Right forelimb (tissue), 1 donor: ENCODE data around the gene ZNF236.
"Not testable (repeated sequence)": the region's sequence is repeated elsewhere in the genome, so short reads cannot be mapped to it uniquely, and the experiment has no call there.

Source experiments
- DNase-seq: peaks from one replicate; pipeline ENCODE4 v3.0.0-alpha.2; 2018

Gene ZNF236

DNA sequence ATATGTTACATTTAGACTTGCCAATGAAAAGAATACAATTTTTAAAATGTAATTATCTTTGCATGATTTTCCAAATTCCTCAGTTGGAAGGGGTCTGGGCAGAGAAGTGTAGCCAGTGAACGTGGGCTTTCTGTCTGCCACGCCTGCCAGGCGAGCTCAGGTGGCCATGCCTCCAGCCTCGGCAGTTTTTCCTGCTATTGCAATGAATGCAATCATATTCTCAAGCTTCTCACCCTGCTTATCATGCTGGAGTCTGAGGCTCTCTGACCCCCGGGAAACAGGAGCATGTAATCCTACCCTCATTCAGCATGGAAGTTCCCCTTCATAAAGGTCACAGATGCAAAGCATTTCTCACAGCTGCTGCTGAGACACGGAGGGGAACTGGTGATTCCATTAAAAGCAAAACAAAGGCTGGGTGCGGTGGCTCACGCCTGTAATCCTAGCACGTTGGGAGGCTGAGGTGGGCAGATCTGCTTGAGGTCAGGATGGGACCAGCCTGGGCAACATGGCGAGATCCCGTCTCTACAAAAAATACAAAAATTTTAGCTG, 155.4 kb downstream of the ZNF236 start:
- no peak for DNase-seq

GRCh38 chr18:76978616-76979015, 156.3 kb downstream of the ZNF236 start:
- DNase-seq: no peak

DNA sequence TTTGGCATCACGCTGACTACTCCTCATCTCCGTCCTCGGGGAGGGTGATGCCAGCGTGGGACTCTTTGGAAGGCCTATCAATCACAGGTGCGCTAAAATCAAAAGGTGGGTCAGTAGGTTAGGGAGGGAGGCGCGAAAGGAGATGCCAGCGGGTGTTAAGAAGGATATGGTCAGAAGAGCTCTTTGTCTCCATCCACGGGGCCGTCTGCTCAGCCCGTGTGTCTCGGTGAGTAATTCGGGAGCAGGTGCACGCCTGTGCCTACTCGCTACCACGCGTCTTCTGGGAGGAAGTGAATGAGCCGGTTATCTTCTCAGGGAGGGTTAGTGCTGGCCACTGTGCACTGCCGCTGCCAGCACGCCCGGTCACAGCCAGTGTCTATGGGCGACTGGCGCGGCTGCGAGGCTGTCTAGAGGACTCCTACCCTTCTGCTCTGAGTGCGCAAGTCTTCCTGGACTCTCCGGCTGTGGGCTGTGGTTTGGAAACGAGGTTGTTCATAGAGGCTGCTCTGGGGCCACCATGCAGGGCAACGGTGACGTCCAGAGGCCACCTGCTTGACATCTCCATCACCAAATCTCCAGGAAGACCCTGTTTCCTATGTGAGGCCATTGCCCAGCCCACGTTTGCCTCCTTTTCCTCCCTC, 156.9 kb downstream of the ZNF236 start:
- no peak for DNase-seq

DNA sequence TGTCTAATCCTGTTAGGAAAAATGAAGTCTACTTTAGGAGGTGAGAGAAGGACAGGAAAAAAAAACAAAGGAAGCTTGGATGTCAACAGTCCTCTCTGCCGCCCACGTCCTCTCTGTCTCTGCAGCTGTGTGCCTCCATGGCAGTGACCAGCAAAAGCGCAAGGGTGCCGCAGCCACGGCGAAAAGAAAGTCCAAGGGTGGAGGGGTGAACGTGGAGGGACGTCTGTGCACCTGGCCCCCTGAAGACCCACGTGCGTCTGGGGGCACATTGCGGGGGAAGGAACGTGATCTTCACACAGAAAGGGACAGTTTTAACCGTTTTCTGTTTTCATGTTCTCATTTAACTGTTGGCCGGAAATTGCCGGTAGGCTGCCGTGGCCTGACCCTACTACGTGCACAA, 157.5 kb downstream of the ZNF236 start:
- no peak for DNase-seq

DNA sequence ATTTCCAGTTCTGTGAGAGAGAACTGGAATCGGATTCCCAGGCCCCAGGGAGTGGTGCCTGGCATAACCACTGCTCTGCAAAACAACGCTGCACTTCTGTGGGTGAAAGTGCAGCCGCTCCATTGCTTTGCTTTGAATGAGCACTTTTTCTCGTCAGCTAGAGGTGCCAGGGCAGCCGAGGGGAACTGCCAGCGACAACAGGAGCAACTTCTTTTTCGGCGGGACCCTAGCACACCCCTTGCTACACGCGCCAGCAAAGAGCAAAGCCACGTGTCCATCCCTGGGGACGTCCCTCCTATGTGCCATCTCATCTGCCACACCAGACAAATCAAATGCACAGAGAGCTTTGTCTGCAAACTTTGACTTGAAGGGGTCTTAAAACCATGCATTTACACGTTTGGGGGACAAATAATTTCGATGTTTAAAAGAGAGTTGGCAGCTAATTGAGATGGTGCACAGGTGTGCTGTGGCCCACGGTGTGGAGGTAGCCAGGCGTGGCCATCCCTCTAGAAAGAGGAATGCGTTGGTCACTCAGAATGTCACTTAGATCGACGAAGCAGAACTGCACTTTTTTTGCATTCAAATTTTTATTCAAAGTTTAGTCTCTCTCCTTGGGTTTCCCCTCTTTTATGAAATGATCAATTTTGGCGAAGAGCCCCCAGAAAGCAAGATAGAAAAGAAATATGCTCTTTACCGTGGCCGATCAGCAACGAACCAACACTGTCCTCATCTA, 158.5 kb downstream of the ZNF236 start:
- no peak for DNase-seq

DNA sequence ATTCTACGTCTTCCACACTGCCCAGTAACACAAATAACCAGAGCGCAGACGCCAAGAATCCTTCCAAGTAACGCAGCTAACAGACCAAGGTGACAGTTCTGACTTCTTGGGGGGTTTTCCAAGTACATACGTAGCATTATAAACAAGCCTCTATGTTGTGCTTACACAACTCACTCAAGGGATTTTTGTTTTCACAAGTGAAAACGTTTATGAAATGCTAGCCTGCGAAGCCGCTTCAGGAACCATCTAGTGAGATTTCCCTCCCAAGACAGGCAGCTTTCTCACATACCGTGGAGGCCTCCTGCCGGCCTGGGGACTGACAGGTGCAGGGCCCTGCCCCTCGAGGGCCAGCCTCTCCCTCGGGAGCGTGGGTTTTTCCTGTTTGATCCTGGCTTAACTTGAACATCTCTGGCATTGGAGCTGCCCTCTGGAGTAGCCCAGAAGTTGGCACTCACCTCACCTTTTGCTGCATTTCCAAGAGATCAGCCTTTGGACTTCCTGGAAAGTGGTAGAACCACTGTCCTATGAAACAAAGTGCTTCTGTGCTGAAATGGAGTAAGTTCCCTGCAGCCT, 159.1 kb downstream of the ZNF236 start:
- DNase-seq: no peak

DNA sequence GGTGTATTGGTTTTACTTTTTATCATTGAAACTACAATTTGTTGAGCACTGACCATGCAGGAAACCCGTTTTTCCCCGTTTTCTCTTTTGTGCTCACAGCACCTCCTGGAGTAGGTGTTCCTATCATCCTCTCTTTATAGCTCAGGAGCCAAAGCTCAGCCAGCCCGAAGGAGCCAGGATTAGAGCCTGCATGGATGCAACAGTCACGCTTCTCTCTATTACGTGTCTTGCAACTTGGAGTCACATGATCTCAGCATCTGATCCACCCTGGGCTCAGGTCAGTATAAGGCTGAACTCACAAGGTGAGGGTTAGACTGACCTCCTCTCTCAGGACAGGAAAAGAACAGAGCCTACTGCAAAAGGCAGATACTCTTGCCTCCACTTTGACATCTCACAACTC, 159.7 kb downstream of the ZNF236 start:
- DNase-seq: no peak

DNA sequence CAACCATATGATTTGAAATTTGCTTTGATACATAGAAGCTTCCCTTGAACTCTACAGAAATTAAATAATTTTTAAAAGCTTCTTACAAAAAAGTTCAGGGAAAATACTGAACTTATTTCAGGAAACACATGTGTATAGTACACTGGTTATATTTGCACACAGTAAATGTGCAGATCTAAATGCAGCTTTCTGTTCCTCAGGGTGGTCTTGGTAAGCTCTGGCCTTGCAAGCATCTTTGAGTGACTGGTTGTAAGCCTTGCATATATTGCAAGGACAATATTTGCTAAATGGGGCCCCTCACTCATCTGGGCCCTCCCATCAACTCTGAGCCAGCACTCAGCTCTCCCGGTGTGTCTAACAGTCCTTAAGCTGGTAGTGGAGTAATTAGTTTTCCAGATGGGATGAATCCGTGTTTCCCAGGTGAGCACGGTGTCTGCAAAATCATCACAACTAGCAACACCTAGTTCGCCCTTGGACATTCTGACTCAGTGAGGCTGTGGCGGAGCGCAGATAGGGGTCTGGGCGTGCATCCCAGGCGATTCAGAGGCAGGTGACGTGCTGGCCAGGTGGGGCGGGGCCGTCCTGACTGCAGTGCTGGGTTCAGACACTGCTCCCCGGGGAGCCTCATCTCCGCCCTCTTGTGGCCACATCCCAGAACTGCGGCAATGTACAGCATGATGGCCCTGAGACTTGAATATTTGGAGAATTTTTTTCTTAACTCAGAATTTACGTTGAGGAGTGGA, 160.7 kb downstream of the ZNF236 start:
- DNase-seq: peak; percentile 83

DNA sequence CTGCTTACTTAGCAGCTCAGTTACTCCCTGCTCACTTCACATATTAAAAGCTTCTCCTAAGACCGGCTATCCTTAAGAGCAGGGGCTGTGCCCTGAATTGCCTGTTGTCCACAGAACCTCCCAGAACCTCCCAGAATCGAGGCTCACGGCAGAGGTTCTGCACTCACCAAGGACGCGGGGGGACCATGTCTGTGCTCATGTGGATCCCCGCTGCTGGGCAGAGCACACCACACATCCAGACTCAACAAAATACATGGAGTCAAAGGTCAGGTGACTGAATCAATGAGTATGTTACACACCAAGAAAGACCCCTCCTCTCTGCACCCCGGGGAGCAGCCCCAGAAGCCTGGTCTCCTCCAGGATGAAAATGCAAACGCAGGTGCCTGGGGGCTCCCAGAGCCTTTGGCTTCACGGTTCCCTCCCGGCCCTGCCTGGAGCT, 161.3 kb downstream of the ZNF236 start:
- DNase-seq: no peak

DNA sequence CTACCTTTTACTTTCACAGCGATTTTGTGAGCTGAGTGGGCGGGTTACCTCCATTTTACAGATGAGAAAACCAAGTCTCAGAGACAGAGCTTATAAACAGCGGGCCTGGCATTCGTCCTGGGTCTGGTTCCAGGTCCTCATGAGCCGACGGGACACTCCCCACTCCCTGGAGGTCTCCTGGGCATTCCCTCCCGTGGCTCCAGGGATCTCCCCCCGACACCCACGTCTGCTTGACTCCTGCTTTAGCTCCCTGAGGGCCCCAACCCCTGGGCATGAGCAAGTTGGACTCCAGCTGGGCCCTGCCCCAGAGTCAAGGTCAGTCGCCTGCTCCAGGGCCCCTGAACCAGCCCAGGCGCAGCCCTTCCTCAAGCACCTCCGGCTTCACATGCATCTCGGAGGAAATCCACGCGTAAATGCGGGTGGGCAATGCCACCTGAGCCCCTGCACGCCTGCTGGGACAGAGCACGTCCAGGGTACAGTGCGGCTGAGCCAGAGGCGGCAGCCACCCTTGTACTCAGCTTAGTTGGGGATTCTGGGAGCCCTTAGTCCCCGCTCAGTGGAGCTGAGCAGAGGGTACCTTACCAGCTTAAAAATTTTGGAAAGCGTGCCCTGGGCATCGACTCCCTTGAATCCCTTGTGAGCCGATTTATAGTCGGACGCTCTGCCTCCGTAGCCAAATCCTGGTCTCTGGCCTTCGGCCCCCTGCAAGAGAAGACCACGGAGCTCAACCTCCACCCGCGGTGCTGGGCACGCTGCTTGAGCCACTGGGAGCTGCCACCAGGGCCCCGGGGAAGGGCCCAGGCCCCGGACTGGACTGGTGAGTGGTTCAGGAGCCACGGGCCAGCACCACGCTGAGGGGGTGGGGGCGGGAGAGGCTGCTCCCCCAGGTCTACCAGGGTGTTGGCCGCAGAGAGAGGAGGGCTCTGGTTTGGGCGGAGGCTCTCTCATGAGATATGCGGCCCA, 162.1 kb downstream of the ZNF236 start:
- DNase-seq: no peak

- no peak for DNase-seq
Measured at GRCh38 chr18:76985156-76985950, 163.0 kb downstream of the ZNF236 start.

GRCh38 chr18:76985951-76986236, 163.5 kb downstream of the ZNF236 start:
- DNase-seq: no peak

GRCh38 chr18:76986406-76986805, 164.0 kb downstream of the ZNF236 start:
- no peak for DNase-seq

DNA sequence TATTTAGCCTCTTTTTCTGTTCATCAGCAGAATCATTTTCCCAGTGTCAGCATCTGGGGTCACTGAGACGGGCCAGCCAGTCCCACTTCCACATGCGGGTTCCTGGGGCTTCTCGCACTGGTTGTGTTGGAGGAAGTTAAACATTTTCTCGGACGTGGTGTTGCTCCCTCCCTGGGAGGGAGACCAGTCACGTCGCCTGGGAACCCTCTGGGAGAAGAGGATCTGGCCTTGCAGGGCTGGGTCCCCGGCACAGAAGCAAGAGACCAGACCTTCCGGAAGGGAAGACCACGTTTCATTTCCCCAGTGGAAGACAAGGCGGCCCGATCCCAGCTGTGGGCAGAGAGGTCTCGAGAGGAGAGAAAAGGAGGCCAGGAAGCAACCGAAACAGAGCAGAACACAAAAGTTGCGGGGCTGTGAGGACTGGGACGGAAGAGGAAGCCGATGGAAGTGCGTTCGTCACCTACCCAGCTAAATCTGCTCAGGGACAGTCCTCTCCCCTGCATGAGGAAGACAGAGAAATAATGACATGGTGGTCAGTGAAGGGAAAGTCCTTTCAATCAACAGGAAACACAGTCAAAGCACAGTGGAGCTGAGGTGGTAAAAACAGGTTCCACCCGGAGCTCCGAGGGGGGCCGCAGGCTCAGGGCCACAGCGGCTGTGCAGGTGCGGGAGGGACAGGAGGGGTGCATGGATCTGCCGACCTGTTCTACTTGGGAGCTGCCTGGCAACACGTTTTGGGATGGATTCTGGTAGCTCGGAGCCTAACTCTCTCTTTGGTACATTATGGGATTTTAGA, 165.9 kb downstream of the ZNF236 start:
- DNase-seq: no peak

GRCh38 chr18:76988827-76989646, 166.7 kb downstream of the ZNF236 start:
- no peak for DNase-seq

DNA sequence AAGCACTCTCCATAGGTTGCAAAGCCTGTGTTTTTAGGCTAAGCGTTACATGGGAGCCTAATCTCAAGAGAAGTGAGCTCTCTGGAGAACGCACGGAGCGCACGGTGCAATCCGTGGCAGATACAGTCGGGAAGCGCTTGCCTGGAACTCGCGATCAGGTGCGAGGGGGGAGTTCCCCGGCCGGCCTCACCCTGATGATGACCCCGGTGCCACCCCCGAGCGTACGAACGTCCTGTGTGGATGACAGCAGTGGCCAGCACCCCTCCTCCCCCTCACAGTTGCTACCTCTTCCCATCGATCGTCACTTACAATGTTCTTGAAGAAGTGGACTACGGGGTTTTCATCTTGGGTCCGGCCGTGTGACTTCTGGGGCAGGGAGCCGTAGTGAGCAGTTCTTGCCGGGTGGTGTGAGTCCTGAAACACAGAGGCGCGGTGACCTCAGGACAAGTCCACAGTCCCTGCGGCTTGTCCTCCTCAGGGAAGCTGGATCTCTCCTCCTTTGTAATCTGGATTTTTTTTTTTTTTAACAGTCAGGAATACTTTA, 167.4 kb downstream of the ZNF236 start:
- DNase-seq: no peak

DNA sequence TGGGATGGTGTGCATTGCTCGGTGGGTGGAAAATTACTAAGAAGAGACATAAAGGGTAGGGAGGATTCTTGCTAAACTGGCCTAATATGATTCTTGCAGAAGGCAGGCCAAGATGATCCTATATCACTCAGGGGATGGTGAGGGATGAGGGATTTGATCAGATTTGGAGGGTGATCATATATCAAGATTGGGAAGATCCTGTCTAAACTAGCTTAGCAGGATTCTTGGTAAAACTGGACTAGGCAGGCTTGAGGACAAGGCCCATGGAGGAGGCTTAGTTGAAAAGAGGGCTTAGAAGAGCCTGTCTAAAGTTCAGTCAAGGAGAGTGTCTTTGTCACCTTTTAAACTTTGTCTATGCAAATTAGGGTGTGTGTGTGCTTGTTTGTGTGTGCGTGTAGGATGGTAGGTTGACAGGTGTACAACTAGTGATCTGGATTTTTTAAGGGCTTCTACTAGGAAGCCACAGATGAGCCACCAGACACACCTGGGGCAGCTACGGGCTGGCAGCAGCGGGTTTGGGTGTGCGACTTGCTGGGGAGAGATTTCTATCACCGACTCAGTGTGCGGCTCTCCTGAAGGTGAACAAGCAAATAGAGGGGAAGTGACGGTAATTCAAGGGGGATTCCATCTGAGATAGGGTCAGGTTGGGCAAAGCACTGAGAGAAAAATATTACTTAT, 168.1 kb downstream of the ZNF236 start:
- DNase-seq: not testable (repeated sequence)

- no peak for DNase-seq
Measured at GRCh38 chr18:76991021-76991688, 168.8 kb downstream of the ZNF236 start.
